Measurements from ENCODE around the gene SAMMSON. TPM values are rescaled to one million over a fixed set of nuclear protein-coding genes. Genes with fewer than 3 reads are reported as not detected.

The SAMMSON gene
- total and polyA plus RNA-seq, 8 donors, result 0.46 to 4.9 (median 1.7) TPM; not detected in 2

GRCh38 chr3:70056081-70056480, 56.5 kb downstream of the SAMMSON start:
- Histone ChIP-seq H3K36me3 (no peaks in the 10 kb centered on the region), H3K4me3 (no peak overlapping the region), H3K4me1 (no peaks in the 10 kb centered on the region), H3K9me3 (no peaks in the 10 kb centered on the region), H3K27ac (no peak overlapping the region), H3K27me3 (no peaks in the 10 kb centered on the region)
- no peak for TF ChIP-seq CTCF (IDR thresholded peaks at IDR 0.05)
- TF ChIP-seq EP300 (IDR thresholded peaks at IDR 0.05), result no peak
- no peak for TF ChIP-seq POLR2A (IDR thresholded peaks at IDR 0.05)
- TF ChIP-seq POLR2AphosphoS5 (IDR thresholded peaks at IDR 0.05), result no peak
- intact Hi-C loops (cut with DNase I; ENCODE audit: low total_unique reads), result no loop called here
- no peak for DNase-seq
- 82 to 94% (median 86%) methylated on average over 3 of the region's 3 CpGs for WGBS, 5 donors

GRCh38 chr3:70057426-70057825, 57.9 kb downstream of the SAMMSON start:
- H3K27me3 ChIP-seq, result no peaks in the 10 kb centered on the region
- H3K9me3 ChIP-seq, result no peaks in the 10 kb centered on the region
- intact Hi-C loops (cut with DNase I; ENCODE audit: low total_unique reads), result no loop called here
- H3K4me3 ChIP-seq, result no peak overlapping the region
- H3K36me3 ChIP-seq, result no peaks in the 10 kb centered on the region
- no peaks in the 10 kb centered on the region for H3K4me1 ChIP-seq
- TF ChIP-seq POLR2AphosphoS5 (IDR thresholded peaks at IDR 0.05) (no peak), POLR2A (IDR thresholded peaks at IDR 0.05) (no peak), EP300 (IDR thresholded peaks at IDR 0.05) (no peak), CTCF (IDR thresholded peaks at IDR 0.05) (no peak)
- no peak overlapping the region for H3K27ac ChIP-seq
- WGBS, 5 donors, result 88 to 95% (median 92%) methylated on average over 1 of the region's 1 CpG
- DNase-seq, result no peak

GRCh38 chr3:70061096-70061495, 61.6 kb downstream of the SAMMSON start:
- H3K36me3 ChIP-seq, result no peaks in the 10 kb centered on the region
- 82 to 92% (median 88%) methylated on average over 5 of the region's 5 CpGs for WGBS, 5 donors
- no peak overlapping the region for H3K27ac ChIP-seq
- no peaks in the 10 kb centered on the region for H3K27me3 ChIP-seq
- H3K9me3 ChIP-seq, result no peaks in the 10 kb centered on the region
- DNase-seq, result no peak
- peaks cover 0 to 18% (median 6%) of the 10 kb centered on the region in 4 donors for H3K4me1 ChIP-seq
- TF ChIP-seq EP300 (IDR thresholded peaks at IDR 0.05) (no peak), POLR2AphosphoS5 (IDR thresholded peaks at IDR 0.05) (no peak), CTCF (IDR thresholded peaks at IDR 0.05) (no peak), POLR2A (IDR thresholded peaks at IDR 0.05) (no peak)
- intact Hi-C loops (cut with DNase I; ENCODE audit: low total_unique reads), result no loop called here
- no peak overlapping the region for H3K4me3 ChIP-seq

GRCh38 chr3:70064194-70064779, 64.8 kb downstream of the SAMMSON start:
- peaks cover 0 to 36% (median 12%) of the 10 kb centered on the region in 4 donors for H3K4me1 ChIP-seq
- no peak overlapping the region for H3K27ac ChIP-seq
- 23 to 33% (median 27%) methylated on average over 5 of the region's 5 CpGs for WGBS, 5 donors
- peak in 1 of 2 donors; percentile 72 for DNase-seq
- H3K36me3 ChIP-seq, result no peaks in the 10 kb centered on the region
- peak in 5 of 7 experiments; percentile 49 to 77 (median 67) for TF ChIP-seq CTCF (IDR thresholded peaks at IDR 0.05)
- TF ChIP-seq POLR2A (IDR thresholded peaks at IDR 0.05), result no peak
- no peak for TF ChIP-seq POLR2AphosphoS5 (IDR thresholded peaks at IDR 0.05)
- TF ChIP-seq EP300 (IDR thresholded peaks at IDR 0.05), result no peak
- H3K4me3 ChIP-seq, result no peak overlapping the region
- no peaks in the 10 kb centered on the region for H3K9me3 ChIP-seq
- H3K27me3 ChIP-seq, result no peaks in the 10 kb centered on the region
- intact Hi-C loops (cut with DNase I; ENCODE audit: low total_unique reads), result no loop called here

All from stomach (tissue), 9 donors.